Measurements from ENCODE around the gene OTUD5.
A peak's percentile ranks its signal among the peaks of the same experiment; 100 is the strongest.

The OTUD5 gene

GRCh38 chrX:48937054-48937907 lies 20.1 kb downstream of the OTUD5 start:
- no peak for DNase-seq

DNA sequence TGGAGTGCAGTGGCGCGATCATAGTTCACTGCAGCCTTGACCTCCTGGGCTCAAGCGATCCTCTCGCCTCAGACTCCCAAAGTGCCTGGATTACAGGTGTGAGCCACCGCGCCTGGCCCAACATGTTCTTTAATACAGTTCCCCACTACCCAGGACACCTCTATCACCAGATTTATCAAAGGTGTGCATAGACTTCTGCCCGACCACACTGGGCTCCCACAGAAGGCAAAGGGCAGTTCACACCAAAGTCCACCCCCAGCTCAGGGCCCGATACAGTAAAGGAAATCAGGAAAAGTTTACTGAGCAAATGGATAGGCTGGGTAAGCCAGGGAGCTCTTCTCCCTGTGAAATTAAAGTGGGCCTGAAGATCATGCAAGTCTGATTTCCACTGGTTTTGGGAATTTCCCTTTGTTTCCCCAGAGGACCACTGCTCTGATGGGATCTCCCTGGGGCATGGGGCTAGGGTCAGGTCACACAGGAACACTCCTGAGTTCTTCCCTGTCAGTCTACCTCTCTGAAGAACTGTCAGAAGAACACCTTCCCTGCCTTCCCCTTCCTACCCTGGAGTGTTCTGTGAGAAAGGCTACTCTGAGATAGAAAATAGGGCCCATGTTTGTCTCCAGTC lies 20.9 kb downstream of the OTUD5 start:
- no peak for DNase-seq

- DNase-seq: no peak
Measured at GRCh38 chrX:48935301-48935670, 22.1 kb downstream of the OTUD5 start.

DNA sequence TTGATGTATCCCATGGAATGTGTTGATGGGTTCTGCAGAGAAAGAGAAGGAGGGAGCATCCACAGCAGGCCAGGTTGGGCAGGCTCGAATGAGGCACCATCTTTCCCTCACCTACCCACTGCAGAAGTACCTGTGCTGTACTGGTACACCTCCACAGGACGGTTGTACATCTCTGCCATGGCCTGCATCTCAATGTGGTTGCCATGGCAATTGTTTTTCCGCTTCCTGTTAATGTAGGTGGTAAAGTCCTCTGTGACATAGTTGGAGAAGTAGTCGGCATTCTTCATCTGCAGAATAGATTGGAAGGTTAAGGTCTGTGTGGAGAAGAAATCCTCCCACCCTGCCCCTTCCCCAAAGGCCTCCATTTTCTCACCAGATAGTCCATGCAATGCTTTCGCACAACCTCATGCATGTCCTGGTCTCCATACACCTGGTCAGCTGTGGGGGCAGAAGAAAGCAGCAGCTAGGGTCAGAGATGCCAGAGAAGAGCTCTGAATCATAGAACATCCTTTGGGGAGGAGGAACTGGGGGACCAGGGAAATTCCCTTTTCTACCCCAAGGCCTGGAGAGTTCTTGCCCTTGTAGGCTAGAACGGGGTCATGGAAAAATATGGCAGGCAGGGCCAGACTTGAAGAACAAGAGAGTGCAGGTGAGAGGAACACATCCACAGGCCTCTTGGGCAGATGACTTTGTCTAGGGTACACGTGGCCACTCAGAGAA lies 22.7 kb downstream of the OTUD5 start:
- no peak for DNase-seq

DNA sequence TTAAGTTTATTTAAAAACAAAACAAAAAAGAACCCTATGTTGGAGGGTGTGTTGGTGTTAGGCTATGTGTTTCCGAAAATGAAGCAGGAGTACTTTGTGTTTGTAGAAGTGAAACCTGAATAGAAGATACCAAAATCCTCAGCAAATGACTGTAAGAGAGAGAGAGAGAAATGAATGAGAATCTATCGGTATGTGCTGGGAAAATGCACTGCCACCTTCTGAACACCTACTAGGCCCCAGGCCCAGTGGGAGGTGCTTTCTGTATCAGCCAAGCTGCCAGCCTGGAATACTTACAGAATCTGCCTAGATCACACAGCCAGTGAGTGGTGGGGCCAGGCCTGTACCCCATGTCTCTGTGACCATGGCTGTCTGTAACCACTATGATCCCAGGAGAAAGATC lies 23.6 kb downstream of the OTUD5 start:
- no peak for DNase-seq

GRCh38 chrX:48927736-48928382 lies 29.5 kb downstream of the OTUD5 start:
- DNase-seq: no peak

DNA sequence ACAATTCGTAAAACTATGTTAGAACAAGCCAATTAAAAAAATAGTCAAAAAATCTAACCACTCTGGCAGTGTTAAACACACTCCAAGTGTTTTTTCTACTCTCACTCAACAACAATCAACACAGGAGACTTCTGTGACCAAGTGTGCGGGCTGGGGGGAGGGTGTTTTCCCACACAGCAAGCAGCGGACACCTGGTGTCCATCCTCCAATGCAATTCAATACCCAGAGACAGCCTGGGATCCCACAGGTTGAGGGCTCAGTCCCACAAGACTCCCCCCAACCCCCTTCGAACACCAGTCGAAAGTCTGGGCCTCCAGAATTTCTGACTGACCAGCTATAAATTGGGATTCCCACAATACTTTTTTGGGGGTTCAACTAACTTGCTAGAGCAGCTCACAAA lies 30.3 kb downstream of the OTUD5 start:
- DNase-seq: no peak

DNA sequence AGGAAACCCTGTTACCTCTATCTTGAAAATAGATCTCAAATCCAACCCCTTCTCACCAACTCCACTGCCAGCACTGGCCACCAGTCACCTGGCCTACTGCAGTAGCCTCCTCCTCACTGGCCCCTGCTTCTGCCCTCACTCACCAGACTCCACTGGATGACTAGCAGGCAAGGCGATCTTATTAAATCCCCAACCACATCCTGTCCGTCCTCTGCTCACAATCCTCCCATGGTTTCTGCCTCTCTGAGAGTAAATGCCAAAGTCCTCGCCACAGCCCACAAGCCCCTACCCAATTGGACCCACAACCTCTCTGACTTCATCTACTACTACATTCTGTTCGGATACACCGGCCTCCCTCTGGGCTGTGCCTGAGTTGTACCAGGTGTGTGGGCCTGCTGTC lies 33.1 kb downstream of the OTUD5 start:
- DNase-seq: no peak

DNA sequence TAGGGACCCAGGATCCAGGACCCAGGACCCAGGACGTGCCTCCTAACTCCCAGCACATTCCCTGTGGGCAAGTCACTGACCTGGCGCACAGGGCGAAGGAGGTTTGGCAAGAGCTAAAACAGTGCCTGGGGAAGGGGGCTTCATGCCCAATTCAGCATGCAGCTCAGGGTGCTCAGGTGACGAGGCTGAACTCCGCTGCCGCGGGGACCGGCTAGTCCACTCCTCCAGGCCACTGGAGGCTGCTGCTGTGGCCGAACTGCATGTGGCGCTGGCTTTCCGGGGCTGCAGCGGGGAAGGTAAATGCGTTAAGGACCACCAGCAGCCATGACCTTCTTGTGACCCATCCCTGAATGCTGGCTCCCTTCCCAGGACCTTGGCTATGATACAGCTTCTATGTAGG lies 33.6 kb downstream of the OTUD5 start:
- DNase-seq: no peak

DNA sequence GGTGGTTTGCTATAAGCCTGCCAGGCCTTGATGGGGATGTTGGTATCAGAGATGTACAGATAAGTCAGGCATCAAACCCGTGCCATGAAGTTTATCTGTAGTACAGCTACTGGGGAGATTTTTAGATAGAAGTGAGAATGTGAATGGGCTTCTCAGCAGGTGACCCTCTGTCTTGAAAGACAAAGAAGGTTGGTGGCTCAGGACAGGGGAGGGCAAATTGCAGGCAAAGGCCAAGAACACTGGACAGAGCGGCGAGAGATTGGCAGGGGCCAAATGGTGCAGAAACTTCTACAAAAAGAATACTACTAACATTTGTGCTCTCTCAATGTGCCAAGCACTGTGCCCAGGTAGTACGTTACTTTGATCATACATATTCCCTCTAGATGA lies 36.7 kb downstream of the OTUD5 start:
- DNase-seq: no peak

- DNase-seq: no peak
Measured at GRCh38 chrX:48919947-48920717, 37.3 kb downstream of the OTUD5 start.

DNA sequence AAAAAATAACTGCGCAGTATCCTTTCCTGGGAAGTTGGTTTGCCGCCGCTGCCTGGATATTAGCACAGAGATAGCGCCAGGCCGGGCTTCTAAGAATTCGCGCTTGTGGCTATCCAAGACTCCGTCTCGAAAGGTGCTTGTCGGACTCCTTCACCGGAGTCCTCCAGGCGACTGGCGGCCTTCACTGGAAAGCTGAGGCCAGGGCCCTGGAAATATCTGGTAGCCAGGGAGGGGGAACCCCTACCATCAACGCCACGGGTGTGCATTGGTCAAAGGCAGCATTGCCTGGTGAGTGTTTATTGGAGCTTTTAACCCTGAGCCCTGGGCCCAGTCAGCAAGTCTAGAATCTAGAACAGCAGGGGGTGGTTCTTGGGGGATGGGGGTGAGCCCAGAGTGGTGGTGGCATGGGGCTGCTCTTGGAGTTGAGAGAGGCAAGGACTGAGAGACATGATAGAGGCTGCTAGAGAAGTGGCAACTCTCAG lies 38.0 kb downstream of the OTUD5 start:
- no peak for DNase-seq

DNA sequence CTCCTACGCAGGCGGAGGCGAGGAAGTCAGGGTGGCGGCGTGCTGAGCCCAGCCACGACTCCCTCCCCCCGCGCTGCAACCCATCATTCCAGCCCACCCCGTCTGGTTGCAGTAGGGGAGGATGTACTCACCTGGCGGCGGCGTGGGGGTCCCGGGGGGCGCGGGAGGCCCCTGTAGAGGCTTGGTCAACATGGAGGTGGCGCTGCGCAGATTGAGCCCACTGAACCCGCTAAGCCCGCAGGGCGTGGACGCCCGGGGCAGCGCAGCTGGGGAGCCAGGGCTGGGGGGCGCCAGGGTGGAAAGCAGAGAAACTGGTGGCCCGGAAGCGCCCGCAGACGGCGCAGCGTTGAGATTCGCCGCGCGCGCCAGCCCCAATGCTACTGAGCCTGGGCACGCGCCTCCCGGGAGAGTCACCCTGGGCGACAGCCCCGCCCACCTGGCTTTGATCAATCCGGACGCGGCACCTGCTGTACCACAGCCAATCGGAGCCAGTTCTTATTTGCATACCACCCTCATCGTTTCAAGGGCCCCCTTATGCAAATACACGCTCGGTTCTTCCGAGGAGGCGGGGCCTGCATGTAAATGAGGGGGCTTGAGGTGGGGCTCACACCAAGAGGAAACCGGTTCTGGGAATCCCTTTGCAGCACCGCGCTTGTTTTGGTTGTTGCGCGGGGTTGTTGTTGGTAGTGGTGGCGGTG lies 38.6 kb downstream of the OTUD5 start, which contains the start of gene PIM2:
Gene PIM2 (minus strand): TSS at position 382 of the 698 bp plus-strand sequence. CDS start 190 bp downstream, at position 192.
- peak; percentile 97 for DNase-seq

DNA sequence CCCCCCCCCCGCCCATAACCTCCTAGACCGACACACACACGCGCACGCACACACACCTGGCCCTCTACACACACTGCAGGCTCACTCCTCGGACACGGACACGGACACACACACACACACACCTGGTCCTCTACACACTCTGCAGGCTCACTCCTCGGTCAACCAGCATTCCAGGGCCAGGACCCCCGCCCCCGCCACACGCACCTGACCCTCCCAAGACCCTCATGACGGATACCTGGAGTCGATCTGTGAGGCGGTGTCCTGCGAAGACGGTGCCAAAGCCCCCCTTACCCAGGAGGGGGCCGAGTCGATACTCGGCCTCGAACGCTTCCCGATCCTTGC lies 39.1 kb downstream of the OTUD5 start:
- DNase-seq: no peak

GRCh38 chrX:48917139-48918001 lies 40.0 kb downstream of the OTUD5 start:
- DNase-seq: peak; percentile 91

DNA sequence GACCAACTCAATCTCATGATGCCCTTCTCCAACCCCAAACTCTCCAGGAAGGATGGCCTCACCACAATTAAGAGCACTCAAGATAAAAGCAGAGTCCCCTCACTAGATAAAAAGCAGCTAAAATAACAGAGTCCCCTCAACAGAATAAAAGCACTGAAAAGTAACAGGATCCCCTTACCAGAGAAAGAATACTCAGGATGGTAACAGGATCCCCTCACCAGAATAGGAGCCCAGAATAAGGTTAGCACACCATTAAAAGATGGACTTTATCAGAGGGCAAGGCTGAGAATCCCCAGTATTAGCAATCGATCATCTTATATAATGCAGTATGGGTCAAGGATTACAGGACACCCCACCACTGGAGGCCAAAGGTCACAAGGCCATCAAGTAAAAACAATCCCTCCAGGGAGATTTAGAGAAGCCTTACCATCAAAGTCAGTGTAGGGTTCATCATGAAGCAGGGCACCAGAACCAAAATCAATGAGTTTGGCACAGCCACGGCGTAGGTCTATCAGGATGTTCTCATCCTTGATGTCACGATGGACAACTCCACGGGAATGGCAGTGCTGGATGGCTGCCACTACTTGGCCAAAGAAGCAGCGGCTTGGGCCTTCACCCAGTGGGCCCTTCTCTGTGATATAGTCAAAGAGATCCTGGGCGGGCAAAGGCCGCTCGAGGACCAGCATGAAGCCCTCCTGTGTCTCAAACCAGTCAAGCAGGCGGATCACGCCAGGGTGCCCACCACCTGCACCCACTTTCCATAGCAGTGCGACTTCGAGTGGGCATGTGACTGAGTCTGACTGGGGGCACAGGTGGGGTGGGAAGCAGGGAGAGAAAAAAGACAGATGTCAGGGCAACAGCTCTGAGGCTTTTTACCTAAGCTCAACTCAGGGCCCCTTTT lies 42.6 kb downstream of the OTUD5 start:
- no peak for DNase-seq

DNA sequence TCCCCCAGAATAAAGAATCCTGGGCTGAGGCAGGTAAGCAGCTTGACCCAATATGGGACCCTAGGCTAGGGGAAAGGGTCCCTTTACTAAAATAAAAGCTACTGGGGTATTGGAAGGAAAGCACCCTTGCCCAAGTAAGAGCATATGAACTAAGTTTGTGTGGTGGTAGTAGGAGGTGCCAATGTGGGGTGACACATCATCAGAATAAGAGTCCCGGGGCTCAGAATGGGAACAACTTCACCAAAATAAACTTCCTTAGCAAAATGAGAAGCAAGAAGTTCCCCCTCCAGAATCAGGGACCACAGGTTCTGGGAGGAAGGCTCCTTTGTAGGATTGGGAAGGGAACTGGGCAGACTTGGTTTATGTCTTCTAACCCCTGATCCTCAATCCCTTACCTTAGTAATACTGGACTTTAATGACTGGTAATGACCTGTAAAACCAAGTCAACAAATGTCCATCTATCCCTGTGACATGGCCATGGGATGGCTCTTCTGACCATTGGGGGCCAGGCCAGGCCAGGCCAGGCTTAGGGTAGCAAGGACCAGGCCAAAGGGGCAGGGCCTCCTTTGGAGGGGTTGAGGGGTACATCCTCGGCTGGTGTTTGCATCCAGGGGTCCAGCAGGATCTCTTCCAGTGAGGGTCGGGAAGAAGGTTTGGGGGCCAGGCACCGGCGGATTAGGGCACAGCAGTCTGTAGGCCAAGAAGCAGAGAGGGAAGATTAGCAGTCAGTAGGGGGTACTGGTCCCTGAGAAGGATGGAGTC lies 43.6 kb downstream of the OTUD5 start:
- DNase-seq: no peak

GRCh38 chrX:48911412-48912182 lies 45.8 kb downstream of the OTUD5 start, which contains the start of gene SLC35A2:
Gene SLC35A2 (minus strand): TSS chrX:48911646. CDS start chrX:48911636, 10 bp downstream.
- DNase-seq: peak; percentile 78

Data from NCI-H1694 treated with DMSO at 0.1 percent for 48 hours (cell line).